Ectodermal cell (in vitro differentiated cells): Measurements from ENCODE around the gene ANXA10.

Source experiments
- H3K27ac ChIP-seq: 2 replicates; pipeline ENCODE4 v1.7.0; 2013; ENCODE audit warnings: mild to moderate bottlenecking, low read depth, low read length; ENCODE audit not compliant: insufficient read depth, poor library complexity, severe bottlenecking
- H3K27me3 ChIP-seq: 2 replicates; pipeline ENCODE4 v1.7.0; 2013; ENCODE audit warnings: mild to moderate bottlenecking, low read length; ENCODE audit not compliant: insufficient read depth, control insufficient read depth, poor library complexity, severe bottlenecking
- H3K36me3 ChIP-seq: one replicate; pipeline ENCODE4 v1.7.0; 2013; ENCODE audit warnings: low read length; ENCODE audit not compliant: control insufficient read depth, insufficient read depth
- H3K4me1 ChIP-seq: one replicate; pipeline ENCODE4 v1.7.0; 2013; ENCODE audit warnings: low read length; ENCODE audit not compliant: control insufficient read depth, insufficient read depth
- H3K4me3 ChIP-seq: 2 replicates; pipeline ENCODE4 v1.7.0; 2013; ENCODE audit warnings: low read depth, low read length, control low read depth; ENCODE audit not compliant: insufficient read depth
- H3K9me3 ChIP-seq: 2 replicates; pipeline ENCODE4 v1.7.0; 2013; ENCODE audit warnings: mild to moderate bottlenecking, low read length, moderate library complexity; ENCODE audit not compliant: control insufficient read depth
- WGBS, 2 experiments: methylation state at CpG; one replicate each; pipeline ENCODE4 v1.1.7; 2013; ENCODE audit warnings: missing lambda C conversion rate in 2 of 2; 5-methylcytosine and 5-hydroxymethylcytosine counted together

ANXA10 gene

DNA sequence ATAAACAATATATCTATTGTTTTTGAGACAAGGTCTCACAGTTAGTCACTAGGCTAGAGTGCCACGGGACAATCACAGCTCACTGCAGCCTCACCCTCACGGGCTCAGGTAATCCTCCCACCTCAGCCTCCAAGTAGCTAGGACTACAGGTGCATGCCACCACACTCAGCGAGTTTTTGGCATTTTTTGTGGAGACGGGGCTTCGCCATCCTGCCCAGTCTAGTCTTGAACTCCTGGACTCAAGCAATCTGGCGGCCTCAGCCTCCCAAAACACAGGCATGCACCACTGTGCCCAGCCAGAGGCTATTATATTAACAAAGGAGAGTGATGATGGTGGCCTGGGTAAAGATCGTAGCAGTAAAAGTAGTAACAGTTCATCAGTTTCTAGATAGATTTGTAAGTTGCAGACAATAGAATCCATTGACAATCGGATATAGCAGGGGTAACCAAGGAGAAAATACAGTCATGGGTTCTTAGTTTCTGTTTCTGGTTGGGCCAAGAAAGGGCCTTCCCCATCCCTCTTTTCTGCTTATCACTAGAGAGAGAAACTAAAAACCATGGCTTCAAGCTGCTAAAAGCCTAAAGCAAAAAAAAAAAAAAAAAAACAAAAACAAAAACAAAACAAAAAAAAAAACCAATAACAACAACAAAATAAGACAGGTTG lies 60.6 kb downstream of the ANXA10 start:
- Histone ChIP-seq H3K9me3 (no peaks in the 10 kb centered on the region), H3K36me3 (no peaks in the 10 kb centered on the region), H3K27ac (no peak overlapping the region), H3K27me3 (no peaks in the 10 kb centered on the region), H3K4me1 (peaks cover 6% of the 10 kb centered on the region), H3K4me3 (no peak overlapping the region)
- WGBS, 2 experiments, result 93% methylated on average over 8 of the region's 8 CpGs

DNA sequence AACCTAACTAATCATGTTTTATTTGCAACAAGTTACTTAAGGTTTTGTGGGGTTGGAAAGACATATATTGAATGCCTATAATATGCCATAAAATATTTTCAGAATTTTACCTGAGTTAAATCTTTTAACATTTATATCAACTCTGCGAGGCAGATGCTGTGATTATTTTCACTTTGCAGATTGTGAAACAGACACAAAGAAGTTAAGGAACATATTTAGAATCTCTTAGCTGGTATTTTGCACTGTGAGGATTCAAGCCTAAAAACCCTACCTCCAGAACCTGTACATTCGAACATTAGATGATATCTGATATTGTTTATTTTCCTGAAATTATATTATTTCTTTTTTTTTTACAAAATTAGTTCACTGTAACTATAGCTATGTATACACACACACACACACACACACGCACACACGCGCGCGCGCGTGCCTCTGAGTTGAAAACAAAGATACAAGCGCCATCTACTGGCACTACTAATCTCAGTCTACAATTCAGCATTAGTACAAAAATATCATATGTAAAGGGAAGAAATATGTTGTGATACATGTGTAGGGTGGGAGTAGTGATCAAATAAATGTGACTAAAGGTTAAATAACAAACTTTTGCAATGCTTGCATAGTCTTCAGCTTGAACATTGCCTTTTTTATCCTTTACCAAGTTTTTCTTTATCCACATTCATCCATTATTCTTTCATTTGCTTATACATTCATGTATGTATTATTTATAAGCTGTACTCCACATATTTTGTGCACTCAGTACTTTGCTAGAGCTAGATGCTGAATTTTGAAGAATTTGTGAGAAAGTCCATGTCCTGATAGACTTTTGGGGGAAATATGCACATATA lies 61.5 kb downstream of the ANXA10 start:
- H3K27ac ChIP-seq, result no peak overlapping the region
- 15 to 39% methylated on average over 2 to 8 of the region's 10 CpGs for WGBS, 2 experiments
- H3K4me1 ChIP-seq, result peaks cover 6% of the 10 kb centered on the region
- no peaks in the 10 kb centered on the region for H3K9me3 ChIP-seq
- no peak overlapping the region for H3K4me3 ChIP-seq
- no peaks in the 10 kb centered on the region for H3K36me3 ChIP-seq
- no peaks in the 10 kb centered on the region for H3K27me3 ChIP-seq

DNA sequence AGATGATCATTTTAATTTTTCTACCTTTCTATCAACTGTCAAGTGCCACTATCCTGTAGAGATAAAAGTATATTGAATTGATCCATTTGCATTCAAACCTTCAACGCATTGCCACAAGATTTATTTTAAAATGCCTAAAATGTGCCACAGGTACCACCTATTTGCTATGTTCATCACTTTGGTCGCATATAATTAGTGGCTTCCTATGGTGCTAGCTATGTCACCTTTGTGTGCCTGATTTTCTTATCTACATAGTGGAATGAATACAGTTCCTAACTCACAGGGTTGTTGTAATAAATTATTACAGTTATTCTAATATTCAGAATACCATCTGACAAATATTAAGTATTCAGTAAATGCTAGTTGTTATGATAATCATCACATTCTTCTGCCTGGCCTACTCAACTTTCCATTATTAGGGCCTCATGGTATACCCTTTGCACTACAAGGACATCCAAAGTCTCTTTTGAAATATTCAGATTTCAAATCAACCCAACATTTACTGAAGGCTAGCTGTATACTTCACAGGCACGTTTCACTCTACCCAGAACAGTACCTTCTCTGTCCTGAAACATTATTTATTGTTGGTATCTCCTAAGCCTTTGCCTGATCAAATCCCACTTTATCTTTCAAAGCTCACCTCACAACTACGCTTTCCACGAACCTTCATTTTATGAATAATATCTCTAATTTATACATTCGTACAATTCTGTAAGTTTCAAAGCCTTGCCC lies 62.4 kb downstream of the ANXA10 start:
- WGBS, 2 experiments, result 81% methylated on average over 5 to 6 of the region's 6 CpGs

DNA sequence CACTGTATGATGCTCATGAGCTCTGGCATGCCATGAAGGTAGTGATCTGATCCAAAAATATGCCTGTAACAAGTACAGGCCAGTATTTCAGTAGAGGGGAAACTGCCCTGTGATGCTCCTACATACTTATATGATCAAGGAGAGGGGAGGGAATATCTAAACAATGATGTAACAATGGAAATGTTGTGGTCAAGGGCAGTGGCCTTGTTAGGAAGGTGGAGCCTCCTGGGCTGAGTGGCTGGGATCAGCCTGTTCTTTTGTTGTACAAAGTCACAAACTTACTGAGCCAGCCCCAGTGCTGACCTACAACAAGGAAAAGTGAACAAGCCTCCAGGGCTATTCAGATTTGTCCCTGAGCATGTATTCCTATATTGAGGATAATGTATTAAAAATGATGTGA lies 70.3 kb downstream of the ANXA10 start:
- H3K4me3 ChIP-seq, result no peak overlapping the region
- H3K27me3 ChIP-seq, result no peaks in the 10 kb centered on the region
- H3K4me1 ChIP-seq, result no peaks in the 10 kb centered on the region
- no peaks in the 10 kb centered on the region for H3K36me3 ChIP-seq
- H3K27ac ChIP-seq, result no peak overlapping the region
- no peaks in the 10 kb centered on the region for H3K9me3 ChIP-seq

More for the DNA sequence above, 62.4 kb downstream of the ANXA10 start:
- no peaks in the 10 kb centered on the region for H3K9me3 ChIP-seq
- no peaks in the 10 kb centered on the region for H3K27me3 ChIP-seq
- no peak overlapping the region for H3K4me3 ChIP-seq
- H3K4me1 ChIP-seq, result peaks cover 6% of the 10 kb centered on the region
- no peaks in the 10 kb centered on the region for H3K36me3 ChIP-seq
- H3K27ac ChIP-seq, result no peak overlapping the region

DNA sequence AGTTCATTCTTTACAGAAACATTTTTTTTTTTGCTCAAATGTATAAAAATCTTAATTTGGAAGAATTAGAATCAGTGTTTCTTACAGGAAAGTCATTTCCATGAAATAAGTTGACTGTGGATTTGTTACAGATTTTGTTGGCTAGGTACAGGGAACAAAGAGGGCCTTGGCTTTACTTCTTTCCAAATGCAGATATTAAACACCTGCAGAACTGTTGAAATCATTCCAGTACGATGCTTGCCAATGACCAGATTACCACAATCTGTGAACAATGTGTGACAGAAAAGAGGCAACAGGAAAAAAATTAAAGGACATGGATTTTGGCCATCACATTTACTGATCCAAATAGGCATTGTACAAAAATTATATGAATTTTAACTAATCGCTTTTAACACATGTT lies 70.8 kb downstream of the ANXA10 start:
- Histone ChIP-seq H3K36me3 (no peaks in the 10 kb centered on the region), H3K27me3 (no peaks in the 10 kb centered on the region), H3K27ac (no peak overlapping the region), H3K4me3 (no peak overlapping the region), H3K4me1 (no peaks in the 10 kb centered on the region), H3K9me3 (no peaks in the 10 kb centered on the region)
- 100% methylated on average over 1 of the region's 2 CpGs for WGBS, 2 experiments

DNA sequence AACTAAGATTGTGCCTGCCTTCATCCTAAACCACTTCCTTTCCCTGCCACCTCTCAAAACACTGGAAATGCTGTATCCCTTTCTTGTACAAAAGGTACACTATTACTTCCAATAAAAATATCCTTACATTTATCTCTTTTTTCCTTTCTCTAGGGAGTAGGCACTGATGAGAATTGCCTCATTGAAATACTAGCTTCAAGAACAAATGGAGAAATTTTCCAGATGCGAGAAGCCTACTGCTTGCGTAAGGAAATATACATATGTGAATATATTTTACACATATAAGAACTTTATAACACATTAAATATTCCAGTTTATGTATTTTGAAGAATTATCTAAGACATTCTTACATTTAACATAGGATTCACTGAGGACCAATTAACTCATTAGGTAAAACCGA lies 71.7 kb downstream of the ANXA10 start:
- WGBS, 2 experiments, result 67 to 100% methylated on average over 1 of the region's 3 CpGs
- Histone ChIP-seq H3K27ac (no peak overlapping the region), H3K4me3 (no peak overlapping the region), H3K4me1 (no peaks in the 10 kb centered on the region), H3K9me3 (no peaks in the 10 kb centered on the region), H3K36me3 (no peaks in the 10 kb centered on the region), H3K27me3 (no peaks in the 10 kb centered on the region)

DNA sequence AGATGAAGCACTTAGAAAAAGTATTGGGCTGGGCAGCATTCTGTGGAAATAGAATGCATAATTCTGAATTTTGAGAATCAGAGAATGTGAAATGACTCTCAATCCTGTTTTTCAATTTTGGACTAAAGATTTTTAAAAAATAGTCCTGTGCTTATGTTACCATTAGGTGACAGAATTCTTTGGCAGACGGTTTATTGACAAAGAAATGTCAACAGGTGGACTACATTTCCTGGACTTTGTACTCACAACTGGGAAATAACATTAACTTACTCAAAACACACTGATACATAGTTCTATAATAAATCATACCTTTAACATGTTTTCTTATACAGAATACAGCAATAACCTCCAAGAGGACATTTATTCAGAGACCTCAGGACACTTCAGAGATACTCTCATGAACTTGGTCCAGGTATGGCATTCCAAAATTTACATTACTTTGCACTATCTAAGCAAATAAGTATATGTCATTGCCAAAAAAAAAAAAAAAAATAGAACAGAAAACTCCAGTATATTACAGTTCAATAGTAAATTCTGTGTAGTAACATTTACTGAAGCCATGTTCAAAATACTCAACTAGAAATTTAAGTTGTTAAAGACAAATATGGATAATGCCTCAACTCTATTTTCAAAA lies 72.7 kb downstream of the ANXA10 start:
- Histone ChIP-seq H3K27ac (no peak overlapping the region), H3K9me3 (no peaks in the 10 kb centered on the region)
- WGBS, 2 experiments, result 75 to 87% methylated on average over 1 of the region's 1 CpG

DNA sequence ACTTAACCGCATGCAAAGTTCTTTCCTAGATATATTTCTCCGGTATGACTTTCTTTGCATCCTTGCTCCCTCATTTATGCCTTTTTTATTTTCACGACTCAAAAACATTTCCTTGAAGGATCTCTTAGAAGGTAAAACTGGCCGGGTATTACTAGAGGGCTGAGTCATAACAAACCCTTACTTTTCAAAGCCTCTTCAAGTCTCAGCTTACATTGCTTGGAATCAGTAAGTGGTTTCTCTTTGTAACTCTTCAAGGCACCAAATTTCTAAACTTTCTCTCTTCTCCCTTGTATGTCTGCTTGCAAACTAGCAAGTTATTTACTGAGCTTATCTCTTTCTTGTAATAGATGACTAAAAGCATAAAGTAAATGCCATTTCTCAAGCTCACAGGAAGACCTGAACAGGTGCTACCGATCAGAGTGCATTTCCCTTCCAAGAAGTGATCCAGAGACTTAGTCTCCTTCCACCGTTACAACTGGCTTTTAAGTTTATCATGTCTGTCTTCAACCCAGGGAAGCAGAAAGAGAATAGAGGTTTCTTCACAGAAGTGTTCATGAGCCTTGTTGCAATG lies 75.5 kb downstream of the ANXA10 start:
- H3K36me3 ChIP-seq, result no peaks in the 10 kb centered on the region
- no peak overlapping the region for H3K27ac ChIP-seq
- no peaks in the 10 kb centered on the region for H3K4me1 ChIP-seq
- no peaks in the 10 kb centered on the region for H3K27me3 ChIP-seq
- no peak overlapping the region for H3K4me3 ChIP-seq
- 86 to 88% methylated on average over 6 of the region's 6 CpGs for WGBS, 2 experiments
- no peaks in the 10 kb centered on the region for H3K9me3 ChIP-seq

More for the DNA sequence above, 72.7 kb downstream of the ANXA10 start:
- no peaks in the 10 kb centered on the region for H3K4me1 ChIP-seq
- no peaks in the 10 kb centered on the region for H3K27me3 ChIP-seq
- no peak overlapping the region for H3K4me3 ChIP-seq
- no peaks in the 10 kb centered on the region for H3K36me3 ChIP-seq

DNA sequence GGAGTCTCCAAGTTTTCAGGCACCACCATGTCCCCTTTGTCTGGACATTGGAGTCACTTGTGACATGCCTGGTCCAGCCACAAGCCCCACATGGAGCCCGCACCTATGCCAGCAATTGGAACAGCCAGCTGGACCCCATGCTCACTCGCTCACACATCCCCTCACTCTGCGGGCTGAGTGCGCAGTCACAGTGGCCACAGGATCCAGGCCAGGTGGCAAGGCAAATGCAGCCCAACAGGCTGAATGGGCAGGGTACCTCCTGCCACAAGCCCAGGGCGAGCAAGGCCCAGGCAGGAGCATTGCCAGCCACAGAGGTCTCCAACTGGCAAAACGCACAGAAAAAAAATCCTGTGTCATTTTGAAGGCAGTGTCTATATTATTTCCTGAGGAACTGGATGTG lies 82.0 kb downstream of the ANXA10 start:
- no peak overlapping the region for H3K4me3 ChIP-seq
- no peaks in the 10 kb centered on the region for H3K27me3 ChIP-seq
- WGBS, 2 experiments, result 93% methylated on average over 6 of the region's 6 CpGs
- no peaks in the 10 kb centered on the region for H3K9me3 ChIP-seq
- no peak overlapping the region for H3K27ac ChIP-seq
- no peaks in the 10 kb centered on the region for H3K4me1 ChIP-seq
- no peaks in the 10 kb centered on the region for H3K36me3 ChIP-seq
